Measurements from ENCODE around the gene CREB3L2.
"Not testable (repeated sequence)": the region's sequence is repeated elsewhere in the genome, so short reads cannot be mapped to it uniquely, and the experiment has no call there.

The CREB3L2 gene

GRCh38 chr7:137831555-137831954 is 170.3 kb downstream of the CREB3L2 start:
- not testable (repeated sequence) for DNase-seq

- no peak for DNase-seq
These were observed 172.4 kb downstream of the CREB3L2 start for GRCh38 chr7:137829337-137829992.

GRCh38 chr7:137828456-137828855 is 173.4 kb downstream of the CREB3L2 start:
- no peak for DNase-seq

- DNase-seq = no peak
These were observed 176.4 kb downstream of the CREB3L2 start for GRCh38 chr7:137825489-137825888.

Data from activated naive CD4-positive, alpha-beta T cell treated with Interleukin-2 at 50 U/mL for 16 hours (primary cell).